AG04450 (cell line): ENCODE measurements around the gene WDR64. TPM values are rescaled to one million over a fixed set of nuclear protein-coding genes. Genes with fewer than 3 reads are reported as not detected.

Experiments
- CTCF ChIA-PET: fragments of 300-600, 350-600 bp; formaldehyde crosslinking; extraction: SDS; loops from one replicate; lab custom pipeline; 2022; ENCODE audit warnings: antibody characterized with exemption, inconsistent platforms; lab: Charles Lee
- POLR2A ChIA-PET: fragments of 350-600 bp; formaldehyde crosslinking; extraction: SDS; loops from one replicate; lab custom pipeline; 2021; ENCODE audit warnings: antibody characterized with exemption, inconsistent platforms; lab: Yijun Ruan, JAX
- DNase-seq: peaks from one replicate; pipeline ENCODE4 v3.0.0-alpha.2; 2011; ENCODE audit warnings: low read depth, low spot score
- H3K27ac ChIP-seq: one replicate; pipeline ENCODE4 v1.5.1; 2012; ENCODE audit warnings: low read depth, low read length, control low read depth
- H3K27me3 ChIP-seq: one replicate; pipeline ENCODE4 v1.6.0; 2012; ENCODE audit warnings: low read length; ENCODE audit not compliant: control insufficient read depth, insufficient read depth
- H3K4me3 ChIP-seq: 2 replicates; pipeline ENCODE4 v1.5.1; 2011; ENCODE audit warnings: mild to moderate bottlenecking, low read depth, low read length, control low read depth
- H3K9me3 ChIP-seq: 2 replicates; pipeline ENCODE4 v1.5.1; 2012; ENCODE audit warnings: low read length; ENCODE audit not compliant: control insufficient read depth, insufficient read depth
- CTCF ChIP-seq: IDR thresholded peaks from 2 replicates; pipeline ENCODE4 v1.5.1; 2011; ENCODE audit warnings: low read depth, low read length, control low read depth, inconsistent platforms
- polyA plus RNA-seq: library from polyadenylated mRNA; depleted of rRNA; stranded (reverse); fragments of >200 nt; gene quantifications from 2 replicates; pipeline ENCODE4 v1.2.3, GENCODE V29; 2011

Gene WDR64
- polyA plus RNA-seq, 1 experiment = not detected

- ChIA-PET POLR2A (no interaction called here), CTCF (no interaction called here)
- Histone ChIP-seq H3K4me3 (no peak overlapping the region), H3K9me3 (no peaks in the 10 kb centered on the region), H3K27me3 (no peaks in the 10 kb centered on the region), H3K27ac (no peak overlapping the region)
- DNase-seq = no peak
- no peak for TF ChIP-seq CTCF
Observed at GRCh38 chr1:241696815-241697639, 44.9 kb downstream of the WDR64 start.

- CTCF ChIA-PET = no interaction called here
- TF ChIP-seq CTCF = no peak
Observed at GRCh38 chr1:241697640-241698018, 45.5 kb downstream of the WDR64 start.

GRCh38 chr1:241698177-241698576 is 46.1 kb downstream of the WDR64 start:
- H3K4me3 ChIP-seq = no peak overlapping the region
- no peaks in the 10 kb centered on the region for H3K27me3 ChIP-seq
- no peak for DNase-seq
- ChIA-PET CTCF (no interaction called here), POLR2A (interaction anchor here (0.5 kb wide), 1 partner anchor 24 kb away, joined by 4 read pairs; no protein-coding TSS in a partner anchor)
- H3K9me3 ChIP-seq = no peaks in the 10 kb centered on the region
- no peak for TF ChIP-seq CTCF
- H3K27ac ChIP-seq = no peak overlapping the region

More at GRCh38 chr1:241697640-241698018, 45.5 kb downstream of the WDR64 start:
- no peak overlapping the region for H3K27ac ChIP-seq
- H3K9me3 ChIP-seq = no peaks in the 10 kb centered on the region
- POLR2A ChIA-PET = interaction anchor here (0.5 kb wide), 1 partner anchor 23 kb away, joined by 4 read pairs; no protein-coding TSS in a partner anchor
- no peak overlapping the region for H3K4me3 ChIP-seq
- no peaks in the 10 kb centered on the region for H3K27me3 ChIP-seq
- no peak for DNase-seq

- CTCF ChIA-PET = no interaction called here
- TF ChIP-seq CTCF = no peak
- Histone ChIP-seq H3K27me3 (no peaks in the 10 kb centered on the region), H3K27ac (no peak overlapping the region), H3K4me3 (no peak overlapping the region), H3K9me3 (no peaks in the 10 kb centered on the region)
- no peak for DNase-seq
- POLR2A ChIA-PET = no interaction called here
Observed at GRCh38 chr1:241701483-241702295, 49.6 kb downstream of the WDR64 start.
